Uterus (tissue), 4 donors: ENCODE measurements around the gene STX16. TPM values are rescaled to one million over a fixed set of nuclear protein-coding genes. Genes with fewer than 3 reads are reported as not detected.
A peak's percentile ranks its signal among the peaks of the same experiment; 100 is the strongest.

Experiments
- DNase-seq, 2 donors: peaks; one replicate each; pipeline ENCODE4 v3.0.0-alpha.2; 2019 to 2020
- H3K27ac ChIP-seq, 2 donors: fragments of 200-600 bp; sonication (generic); 1 replicate in 1 of 2; 2 replicates in 1 of 2; pipeline ENCODE4 v1.5.1; 2016 to 2018
- H3K27me3 ChIP-seq, 2 donors: fragments of 200-600 bp; sonication (generic); one replicate each; pipeline ENCODE4 v1.5.1; 2018 to 2019; ENCODE audit warnings: control low read depth in 1 of 2
- H3K36me3 ChIP-seq, 2 donors: fragments of 200-600 bp; sonication (generic); one replicate each; pipeline ENCODE4 v1.5.1; 2019; ENCODE audit warnings: control low read depth in 1 of 2
- H3K4me1 ChIP-seq, 2 donors: fragments of 200-600 bp; sonication (generic); one replicate each; pipeline ENCODE4 v1.5.1; 2018 to 2019; ENCODE audit warnings: control low read depth in 1 of 2
- H3K4me3 ChIP-seq, 2 donors: fragments of 200-600 bp; sonication (generic); 1 replicate in 1 of 2; 2 replicates in 1 of 2; pipeline ENCODE4 v1.5.1; 2018 to 2019; ENCODE audit warnings: mild to moderate bottlenecking in 1 of 2
- H3K9me3 ChIP-seq, 2 donors: fragments of 200-600 bp; sonication (generic); one replicate each; pipeline ENCODE4 v1.5.1; 2019; ENCODE audit warnings: control low read depth in 1 of 2
- CTCF ChIP-seq, 4 experiments: fragments of 200-600 bp in 2 of 4; fragments of 450-650 bp in 2 of 4; sonication (generic) in 2 of 4; IDR thresholded peaks; one replicate each; pipeline ENCODE4 v1.5.1; 2016 to 2019; ENCODE audit warnings: antibody characterized with exemption in 4 of 4, mild to moderate bottlenecking in 2 of 4, moderate library complexity in 1 of 4
- POLR2A ChIP-seq, 2 donors: fragments of 450-650 bp; IDR thresholded peaks; one replicate each; pipeline ENCODE4 v1.6.1; 2016; ENCODE audit warnings: antibody characterized with exemption in 2 of 2, mild to moderate bottlenecking in 1 of 2, moderate library complexity in 1 of 2
- intact Hi-C: fragments of 100-400 bp; cut with DNase I; formaldehyde crosslinking; loops from one replicate; pipeline ENCODE4 v1.15.1; 2023; ENCODE audit warnings: low total_unique reads
- total RNA-seq, 4 donors: library from RNA; depleted of rRNA in 3 of 4; stranded (reverse); fragments of >200 nt in 3 of 4; gene quantifications; one replicate each; pipeline versions ENCODE4 v1.1.0 to v1.2.4, GENCODE V29; 2014 to 2023
- donor health status: DM: yes; HTN: yes; CAD: no.

STX16 gene
- total RNA-seq, 4 donors from 2014 or later = 32.6 to 82.7 (median 60.8) TPM

- Histone ChIP-seq H3K4me3 (no peak overlapping the region), H3K9me3 (no peaks in the 10 kb centered on the region), H3K27ac (peak overlapping the region in 1 of 2 donors; percentile 28), H3K36me3 (no peaks in the 10 kb centered on the region), H3K27me3 (no peaks in the 10 kb centered on the region), H3K4me1 (no peaks in the 10 kb centered on the region)
- TF ChIP-seq POLR2A (IDR thresholded peaks at IDR 0.05) (no peak), CTCF (IDR thresholded peaks at IDR 0.05) (no peak)
- DNase-seq = peak; percentile 59 to 60
- intact Hi-C loops = no loop called here
Observed at GRCh38 chr20:58634521-58635278, 16.4 kb upstream of the STX16 start.

DNA sequence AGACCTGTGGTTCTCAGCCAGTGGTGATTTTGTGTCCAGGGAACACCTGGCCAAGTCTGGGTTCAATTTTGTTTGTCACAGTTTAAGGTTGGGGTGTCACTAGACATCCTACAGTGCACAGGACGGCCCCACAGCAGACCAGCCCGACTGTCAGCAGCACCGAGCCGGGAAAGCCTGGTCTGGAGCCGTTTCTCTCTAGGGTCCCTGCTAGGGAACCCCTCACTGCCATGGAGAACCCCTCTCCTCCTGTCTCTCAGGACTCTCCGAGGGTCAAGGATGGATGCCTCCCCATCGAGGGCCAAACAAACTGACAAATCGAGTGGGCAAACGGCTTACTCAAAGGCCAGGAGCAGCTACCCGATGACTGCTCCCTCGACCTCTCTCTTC, 15.8 kb upstream of the STX16 start:
- Histone ChIP-seq H3K27ac (no peak overlapping the region), H3K9me3 (no peaks in the 10 kb centered on the region), H3K4me3 (no peak overlapping the region), H3K36me3 (no peaks in the 10 kb centered on the region), H3K27me3 (no peaks in the 10 kb centered on the region), H3K4me1 (no peaks in the 10 kb centered on the region)
- intact Hi-C loops = no loop called here
- TF ChIP-seq POLR2A (IDR thresholded peaks at IDR 0.05) (no peak), CTCF (IDR thresholded peaks at IDR 0.05) (no peak)
- peak in 1 of 2 donors; percentile 8 for DNase-seq

DNA sequence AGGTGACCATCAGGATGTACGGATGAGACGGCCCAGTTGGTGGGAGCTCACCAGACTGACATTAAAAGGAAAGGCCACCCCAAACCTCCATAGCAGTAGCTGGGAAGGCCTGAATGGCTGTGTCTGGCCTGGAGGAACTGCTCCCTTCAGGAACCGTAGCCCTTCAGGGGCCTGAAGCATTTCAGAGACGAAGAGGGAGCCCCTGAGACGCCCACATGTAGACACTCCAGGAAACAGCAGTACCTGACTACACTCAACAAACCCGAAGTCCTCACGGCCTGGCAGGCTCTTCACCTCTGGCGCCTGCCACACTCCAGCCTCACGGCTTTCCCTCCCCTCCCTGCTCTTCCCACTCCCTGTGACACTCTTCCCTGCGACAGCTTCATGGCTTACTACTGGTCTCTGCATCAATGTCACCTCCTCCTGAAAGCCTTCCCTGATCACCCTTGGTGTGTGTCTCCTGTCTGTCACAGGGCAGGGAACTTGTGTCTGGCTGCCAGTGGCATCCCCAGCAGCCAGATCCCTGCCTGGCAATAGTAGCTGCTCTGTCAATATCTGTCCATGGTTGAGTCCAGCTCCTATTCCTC, 14.6 kb upstream of the STX16 start:
- no peak overlapping the region for H3K4me3 ChIP-seq
- intact Hi-C loops = no loop called here
- H3K27me3 ChIP-seq = no peaks in the 10 kb centered on the region
- no peaks in the 10 kb centered on the region for H3K9me3 ChIP-seq
- no peak for TF ChIP-seq CTCF (IDR thresholded peaks at IDR 0.05)
- no peak for TF ChIP-seq POLR2A (IDR thresholded peaks at IDR 0.05)
- H3K36me3 ChIP-seq = no peaks in the 10 kb centered on the region
- no peaks in the 10 kb centered on the region for H3K4me1 ChIP-seq
- peak in 1 of 2 donors; percentile 12 for DNase-seq
- no peak overlapping the region for H3K27ac ChIP-seq

DNA sequence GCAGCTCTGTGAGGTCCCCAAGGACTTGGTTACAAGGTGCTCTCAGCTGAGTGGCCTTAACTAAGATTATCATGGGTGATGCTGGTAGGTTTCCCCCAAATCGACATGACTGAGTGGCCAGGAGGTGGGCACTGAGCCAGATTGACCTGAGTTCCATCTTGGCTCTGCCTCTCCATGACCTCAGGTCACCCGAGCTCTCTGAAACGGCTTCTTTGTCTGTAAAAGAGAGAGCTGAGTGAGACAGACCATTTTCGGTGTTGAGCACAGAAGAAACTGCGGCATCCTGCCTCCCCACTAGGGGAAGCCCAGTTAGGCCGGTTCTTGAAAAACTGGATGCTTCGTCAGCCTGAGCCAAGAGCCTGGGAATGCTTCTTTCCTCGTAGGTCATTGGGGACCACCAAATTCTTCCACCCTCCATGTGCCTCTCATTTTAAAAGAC, 14.1 kb upstream of the STX16 start:
- H3K4me1 ChIP-seq = no peaks in the 10 kb centered on the region
- no peaks in the 10 kb centered on the region for H3K9me3 ChIP-seq
- H3K4me3 ChIP-seq = no peak overlapping the region
- H3K27ac ChIP-seq = no peak overlapping the region
- peak; percentile 12 for DNase-seq
- no peaks in the 10 kb centered on the region for H3K36me3 ChIP-seq
- TF ChIP-seq CTCF (IDR thresholded peaks at IDR 0.05) = no peak
- no peak for TF ChIP-seq POLR2A (IDR thresholded peaks at IDR 0.05)
- intact Hi-C loops = no loop called here
- no peaks in the 10 kb centered on the region for H3K27me3 ChIP-seq

DNA sequence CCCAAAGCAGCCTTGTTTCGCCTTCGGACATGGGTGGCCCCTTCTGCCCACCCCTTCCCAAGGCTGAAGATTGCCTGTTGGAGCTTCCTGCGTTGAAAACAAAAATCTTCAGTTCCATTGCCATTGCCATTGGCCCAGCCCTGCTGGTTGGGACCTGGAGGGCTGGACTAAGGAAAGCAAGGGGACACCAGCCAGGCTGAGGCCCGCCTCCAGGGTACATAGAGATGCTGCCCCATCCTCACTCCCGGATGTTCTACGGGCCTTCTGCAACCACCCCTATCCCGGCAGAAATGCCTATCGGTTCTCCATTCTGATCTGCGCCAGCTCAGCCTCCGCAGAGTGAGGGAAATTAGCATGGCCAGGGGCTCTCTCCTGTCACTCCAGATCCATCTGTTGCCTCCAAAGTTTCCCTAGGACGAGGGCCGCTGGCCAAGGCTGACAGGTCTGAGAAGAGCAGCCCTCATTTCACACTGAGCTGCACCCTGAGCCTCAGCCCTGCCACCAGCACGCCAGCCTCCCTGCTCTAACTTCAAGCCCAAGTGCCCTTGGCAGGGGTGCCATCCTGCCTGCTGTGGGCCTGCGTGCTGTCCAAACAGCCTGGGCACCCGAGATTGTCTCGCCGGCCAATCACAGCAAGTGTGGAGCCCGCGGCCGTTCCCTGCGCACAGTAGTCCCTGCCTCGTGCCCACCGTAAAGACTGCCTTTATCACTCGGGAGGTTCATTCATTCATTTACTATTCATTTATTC, 13.4 kb upstream of the STX16 start:
- DNase-seq = peak in 1 of 2 donors; percentile 7
- Histone ChIP-seq H3K27me3 (no peaks in the 10 kb centered on the region), H3K36me3 (no peaks in the 10 kb centered on the region), H3K9me3 (no peaks in the 10 kb centered on the region), H3K4me1 (no peaks in the 10 kb centered on the region), H3K27ac (no peak overlapping the region), H3K4me3 (no peak overlapping the region)
- intact Hi-C loops = no loop called here
- TF ChIP-seq POLR2A (IDR thresholded peaks at IDR 0.05) = no peak
- no peak for TF ChIP-seq CTCF (IDR thresholded peaks at IDR 0.05)
